HG03520 (cell line): ENCODE results near the gene BTBD1.
"Not testable (repeated sequence)": the region's sequence is repeated elsewhere in the genome, so short reads cannot be mapped to it uniquely, and the experiment has no call there.

Experiments
- ATAC-seq: cut with Tn5 transposase; IDR thresholded peaks from one replicate; pipeline ENCODE4 v1.9.1; 2021; ENCODE audit warnings: mild to moderate bottlenecking, moderate library complexity; ENCODE audit not compliant: unreplicated experiment

BTBD1 gene

DNA sequence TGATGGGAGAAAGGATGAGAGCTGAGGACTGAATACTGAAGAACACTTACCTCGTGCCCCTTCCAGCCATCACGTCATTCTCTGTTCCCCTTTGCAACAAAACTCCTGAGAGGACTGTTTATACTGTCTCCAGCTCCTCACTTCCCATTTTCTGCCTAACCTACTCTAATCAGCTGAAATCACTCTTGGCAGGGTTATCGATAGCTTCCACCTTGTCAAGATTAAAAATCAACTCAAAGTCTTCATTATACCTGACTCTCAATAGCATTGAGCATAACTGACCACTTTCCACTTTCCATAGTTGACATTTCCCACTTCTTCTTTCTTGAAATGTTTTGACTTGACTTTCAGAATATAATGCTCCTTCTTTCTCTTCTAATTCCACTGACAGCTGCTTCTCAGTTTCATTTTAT, 4.3 kb downstream of the BTBD1 start:
- ATAC-seq, result no peak

DNA sequence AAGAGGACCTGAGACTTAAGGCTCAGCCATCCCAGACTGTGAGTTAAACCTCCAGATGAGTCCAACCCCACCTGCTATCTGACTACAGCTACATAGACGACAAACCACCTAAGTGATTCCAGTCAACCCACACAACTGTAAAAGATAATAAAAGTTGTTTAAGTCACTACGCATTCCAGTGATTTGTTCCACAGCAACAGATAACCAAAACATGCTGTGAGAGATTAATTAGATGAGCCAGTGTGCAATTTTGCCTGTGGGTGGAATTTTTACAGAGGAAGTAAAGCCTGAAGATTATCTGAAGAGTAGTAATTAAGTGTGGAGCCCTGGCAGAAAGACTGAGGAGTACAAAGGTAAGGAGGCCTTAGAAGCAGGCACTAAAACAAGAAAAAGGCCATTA, 5.4 kb downstream of the BTBD1 start:
- no peak for ATAC-seq

DNA sequence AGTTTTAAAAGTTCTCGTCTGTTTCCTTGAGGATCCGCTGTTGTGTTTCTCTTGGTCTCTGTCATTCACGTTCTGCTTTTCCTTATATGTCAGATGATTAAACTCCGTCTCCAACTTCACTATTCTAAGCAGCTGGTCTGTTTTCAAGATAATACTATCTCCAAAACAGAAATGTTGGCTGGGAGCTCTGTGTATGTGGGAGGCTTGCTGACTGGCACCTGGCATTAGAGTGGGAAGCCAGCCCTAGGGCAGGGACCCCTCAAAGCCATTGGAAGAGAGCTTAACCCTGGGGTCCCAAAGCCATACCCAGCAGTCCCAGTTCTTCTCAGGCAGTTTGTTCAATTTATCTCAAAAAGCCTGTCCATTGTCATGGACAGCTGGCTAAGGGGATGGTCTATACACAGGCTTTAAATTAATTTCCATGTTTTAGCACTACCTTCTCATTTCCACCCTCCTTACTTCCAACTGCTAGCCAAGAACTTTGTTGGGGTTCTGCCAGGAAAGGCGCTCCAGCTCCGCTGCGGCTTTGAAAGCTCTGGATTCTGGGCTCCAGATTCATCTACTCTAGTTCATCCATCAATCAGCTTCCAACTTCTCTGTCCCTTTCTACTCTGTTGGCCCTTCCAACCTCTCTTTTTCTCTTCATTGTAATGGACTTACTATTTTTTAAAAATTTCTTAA, 9.2 kb downstream of the BTBD1 start:
- no peak for ATAC-seq

DNA sequence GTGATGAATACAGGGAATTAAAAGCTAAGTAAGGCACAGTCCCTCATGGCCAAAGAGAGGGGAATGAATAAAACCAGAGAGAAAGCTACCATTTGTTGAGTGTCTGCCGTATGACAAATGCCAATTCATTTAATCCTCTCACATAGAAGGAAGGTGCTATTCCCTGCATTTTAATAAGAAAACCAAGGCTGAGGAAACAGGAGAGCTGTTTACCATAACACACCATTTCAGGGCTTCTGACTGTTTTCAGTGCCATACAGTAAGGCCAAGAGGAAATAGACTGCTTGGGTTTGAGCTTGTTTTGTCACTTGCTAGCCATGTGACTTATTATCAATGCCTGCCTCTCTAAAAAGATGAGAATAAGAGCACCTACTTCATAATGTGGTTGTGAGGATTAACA, 10.1 kb downstream of the BTBD1 start:
- no peak for ATAC-seq

DNA sequence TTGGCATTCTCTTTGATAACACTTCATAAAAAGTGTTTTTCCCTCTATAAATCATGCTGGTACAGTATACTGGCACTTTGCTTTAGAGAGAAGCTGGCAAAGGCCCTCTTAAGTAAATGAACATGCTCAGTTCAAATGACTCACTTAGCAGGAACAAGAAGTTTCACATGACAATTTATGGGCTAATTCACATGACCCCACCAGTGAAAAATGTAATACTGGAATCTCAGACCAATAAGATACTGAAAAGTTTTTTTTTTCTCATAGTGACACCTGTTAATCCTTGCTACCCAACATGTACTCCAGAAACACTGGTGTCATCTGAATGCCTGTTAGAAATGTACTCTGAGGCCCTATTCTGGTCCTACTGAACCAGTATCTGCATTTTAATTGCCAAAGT, 13.9 kb downstream of the BTBD1 start:
- ATAC-seq, result no peak

DNA sequence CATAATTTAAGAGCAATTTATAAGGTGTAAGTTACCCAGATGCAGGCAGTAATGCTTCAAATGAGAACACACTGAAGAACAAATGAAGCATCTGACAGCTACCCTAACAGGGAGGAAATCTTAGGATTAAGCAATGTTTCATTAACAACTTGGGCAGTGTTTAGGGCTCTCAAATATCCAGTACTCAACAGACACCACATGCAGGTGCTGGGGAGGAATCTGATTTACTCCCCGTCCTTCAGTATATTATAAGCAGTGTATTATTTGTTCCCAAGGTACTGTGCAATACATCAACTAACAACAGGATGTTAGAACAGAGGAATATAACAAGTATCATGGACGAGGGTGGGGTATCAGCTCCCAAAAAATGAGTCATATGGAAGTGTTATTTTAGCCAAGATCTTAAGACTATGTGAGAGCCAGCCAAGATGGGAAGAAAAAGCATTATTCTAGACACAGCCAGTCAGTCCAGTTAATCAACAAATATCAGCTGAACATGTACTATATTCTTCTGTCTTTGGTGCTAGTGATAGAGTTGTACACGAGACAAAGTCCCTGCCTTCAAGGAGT, 20.4 kb downstream of the BTBD1 start:
- ATAC-seq, result no peak

DNA sequence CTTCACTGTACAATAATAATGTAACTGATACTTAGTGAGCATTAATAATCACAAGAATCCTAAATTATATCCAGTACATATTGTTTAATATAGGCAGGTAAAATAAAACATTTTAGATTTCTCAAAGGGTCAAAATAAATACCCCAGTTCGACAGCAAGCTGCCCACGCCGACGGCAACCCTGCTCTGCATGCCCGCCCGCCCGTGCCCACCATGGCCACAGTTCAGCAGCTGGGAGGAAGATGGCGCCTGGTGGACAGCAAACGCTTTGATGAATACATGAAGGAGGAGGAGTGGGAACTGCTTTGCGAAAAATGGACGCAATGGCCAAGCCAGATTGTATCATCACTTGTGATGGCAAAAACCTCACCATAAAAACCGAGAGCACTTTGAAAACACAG, 22.9 kb downstream of the BTBD1 start:
- ATAC-seq, result no peak

DNA sequence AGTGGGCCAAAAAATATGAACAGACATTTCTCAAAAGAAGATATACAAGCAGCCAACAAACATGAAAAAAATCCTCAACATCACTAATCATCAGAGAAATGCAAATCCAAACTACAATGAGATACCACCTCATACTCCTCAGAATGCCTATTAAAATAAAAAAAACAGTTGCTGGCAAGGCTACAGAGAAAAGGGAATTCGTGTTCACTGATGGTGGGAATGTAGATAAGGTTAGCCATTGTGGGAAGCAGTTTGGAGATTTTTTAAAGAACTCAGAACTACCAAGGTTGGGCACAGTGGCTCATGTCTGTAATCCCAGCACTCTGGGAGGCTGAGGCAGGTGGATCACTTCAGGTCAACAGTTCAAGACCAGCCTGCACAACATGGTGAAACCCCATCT, 27.8 kb downstream of the BTBD1 start:
- ATAC-seq, result no peak

DNA sequence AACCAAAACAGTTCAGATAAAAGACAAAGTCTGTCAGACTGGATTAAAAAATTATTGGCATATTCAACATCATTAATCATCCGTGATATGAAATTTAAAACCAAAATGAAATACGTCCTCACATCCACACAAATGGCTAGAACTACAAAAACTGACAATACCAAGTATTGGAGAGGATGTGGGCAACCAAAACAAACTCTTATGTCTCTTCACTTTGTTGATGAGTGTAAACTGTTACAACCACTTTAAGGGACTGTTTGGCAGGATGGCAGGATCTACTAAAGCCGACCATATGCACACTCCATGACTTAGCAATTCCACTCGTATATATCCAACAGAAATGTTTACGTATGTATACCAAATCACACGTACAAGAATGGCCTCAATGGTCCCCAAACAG, 30.8 kb downstream of the BTBD1 start:
- no peak for ATAC-seq

DNA sequence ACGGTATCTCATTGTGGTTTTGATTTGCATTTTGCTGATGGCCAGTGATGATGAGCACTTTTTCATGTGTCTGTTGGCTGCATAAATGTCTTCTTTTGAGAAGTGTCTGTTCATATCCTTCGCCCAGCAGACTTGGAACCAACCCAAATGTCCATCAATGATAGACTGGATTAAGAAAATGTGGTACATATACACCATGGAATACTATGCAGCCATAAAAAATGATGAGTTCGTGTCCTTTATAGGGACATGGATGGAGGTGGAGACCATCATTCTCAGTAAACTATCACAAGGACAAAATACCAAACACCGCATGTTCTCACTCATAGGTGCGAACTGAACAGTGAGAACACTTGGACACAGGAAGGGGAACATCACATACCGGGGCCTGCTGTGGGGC, 35.8 kb downstream of the BTBD1 start:
- not testable (repeated sequence) for ATAC-seq

DNA sequence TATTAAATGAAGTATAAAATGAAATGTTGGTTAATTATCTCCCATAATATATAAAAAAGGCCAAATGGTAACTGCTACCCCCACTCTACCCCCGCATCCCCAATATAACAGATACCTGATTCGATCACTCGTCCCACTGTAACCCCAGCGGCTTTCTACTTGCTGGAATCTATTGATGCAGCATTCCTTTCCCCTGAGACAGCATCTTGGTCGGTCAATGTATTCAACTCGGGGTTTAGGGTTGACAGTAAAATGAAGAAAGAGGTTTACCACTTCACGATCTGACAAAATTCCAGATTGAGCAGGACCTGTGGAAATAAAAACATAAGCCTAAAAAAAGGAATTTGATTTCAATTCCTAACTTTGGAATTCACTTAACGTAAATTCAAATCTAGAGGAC, 37.0 kb downstream of the BTBD1 start:
- ATAC-seq, result no peak

DNA sequence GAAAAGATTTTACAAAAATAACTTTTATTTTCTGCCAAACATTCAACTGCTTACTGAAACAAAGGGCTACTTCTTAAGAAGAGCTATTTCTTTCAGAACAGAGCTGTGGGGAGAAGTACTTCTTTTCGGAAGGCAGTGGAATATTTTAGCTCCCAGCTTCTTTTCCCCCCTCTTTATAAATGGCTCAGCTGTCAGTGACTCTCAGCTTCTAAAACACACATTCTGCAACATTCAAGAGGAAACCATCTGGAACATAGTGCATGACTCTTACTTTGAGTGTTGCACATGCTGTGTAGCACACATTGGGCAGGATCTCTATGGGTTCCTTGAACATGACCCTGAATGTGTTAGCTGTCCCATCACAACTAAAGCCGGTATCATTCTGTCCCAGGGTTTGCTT, 48.6 kb downstream of the BTBD1 start:
- no peak for ATAC-seq

DNA sequence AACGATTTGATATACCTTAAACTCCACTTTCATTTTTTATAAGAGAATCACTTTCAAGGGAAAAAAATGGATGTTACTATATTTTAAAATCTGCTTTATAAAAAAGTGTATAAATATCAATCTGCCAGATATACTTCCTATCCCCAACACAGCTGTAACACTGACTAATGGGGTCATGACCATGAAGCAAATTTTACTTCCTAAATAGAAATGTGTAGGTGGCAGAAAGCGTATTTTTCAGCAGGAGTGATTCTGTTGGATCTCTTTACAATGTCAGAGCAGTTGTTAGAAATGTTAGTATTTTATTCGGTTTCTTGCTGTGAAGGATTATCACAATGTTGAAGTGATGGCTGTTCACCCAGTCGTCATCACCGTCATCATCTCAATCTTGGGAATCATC, 50.1 kb downstream of the BTBD1 start:
- ATAC-seq, result no peak

DNA sequence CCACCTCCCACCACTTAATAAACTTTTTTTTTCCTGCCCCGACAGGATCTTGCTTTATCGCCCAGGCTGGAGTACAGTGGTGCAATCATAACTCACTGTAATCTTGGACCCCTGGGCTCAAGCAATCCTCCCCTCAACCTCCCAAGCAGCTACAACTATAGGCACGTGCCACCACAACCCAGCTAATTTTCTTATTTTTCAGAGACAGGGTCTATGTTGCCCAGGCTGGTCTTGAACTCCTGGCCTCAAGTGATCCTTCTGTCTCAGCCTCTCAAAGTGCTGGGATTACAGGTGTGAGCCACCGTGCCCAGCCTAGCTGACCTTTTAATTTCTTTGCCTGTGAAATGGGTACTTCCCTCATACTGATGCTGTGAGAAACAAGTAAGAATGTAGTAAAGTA, 51.7 kb downstream of the BTBD1 start:
- no peak for ATAC-seq

DNA sequence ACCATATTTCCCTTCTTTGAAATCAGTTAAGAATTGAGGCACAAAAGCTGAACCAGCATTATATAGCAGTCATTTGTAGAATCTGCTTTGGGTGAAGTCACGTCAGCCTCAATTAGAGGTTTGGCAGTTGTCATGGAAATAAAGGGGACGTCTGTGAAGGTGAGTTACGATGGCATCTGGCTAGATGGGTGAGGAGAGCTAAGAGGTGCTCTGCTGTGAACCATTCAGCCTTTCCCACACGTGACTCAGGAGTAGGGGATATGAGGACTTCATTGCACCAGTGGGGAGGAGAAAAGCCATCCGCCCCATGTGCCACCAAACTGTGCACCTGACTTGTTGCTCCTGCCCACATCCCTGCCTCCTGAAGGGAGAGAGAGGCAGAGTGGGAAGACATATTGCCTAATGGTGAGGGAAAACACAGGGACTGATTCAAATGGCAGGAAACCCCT, 52.8 kb downstream of the BTBD1 start:
- no peak for ATAC-seq

DNA sequence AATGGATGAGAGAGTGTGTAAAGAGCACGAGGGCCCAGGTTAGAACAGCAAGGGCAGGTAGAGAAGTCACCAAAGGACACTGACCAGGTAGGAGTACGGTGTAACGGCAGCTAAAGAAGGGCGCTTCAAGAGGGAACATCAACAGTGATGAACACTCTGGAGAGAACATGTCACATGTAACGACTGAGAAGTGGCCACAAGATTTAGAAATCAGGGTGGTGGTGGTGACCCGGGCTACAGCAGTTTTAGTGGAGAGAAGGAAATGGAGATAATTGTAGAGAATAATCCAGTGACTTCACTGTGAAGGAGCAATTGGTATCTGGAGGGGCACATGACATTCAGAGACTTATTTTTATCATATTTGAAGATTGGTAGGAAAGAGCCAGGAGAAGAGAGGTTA, 54.4 kb downstream of the BTBD1 start:
- no peak for ATAC-seq

DNA sequence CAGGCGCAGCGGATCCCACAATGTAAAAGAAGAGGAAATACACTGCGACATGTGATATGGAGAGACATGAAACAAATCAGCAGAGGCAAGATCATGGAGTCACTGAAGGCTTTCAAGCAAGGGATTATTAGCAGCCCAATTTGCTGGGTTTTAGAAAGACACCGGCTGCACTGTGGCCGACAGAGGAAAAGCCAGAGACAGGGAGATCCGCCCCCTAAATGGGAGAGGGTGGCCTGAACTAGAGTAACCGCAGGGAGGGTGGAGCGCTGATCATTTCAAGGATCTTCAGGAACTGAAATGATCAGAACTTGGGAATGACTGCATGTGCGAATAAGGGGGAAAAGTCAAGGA, 55.0 kb downstream of the BTBD1 start:
- no peak for ATAC-seq

DNA sequence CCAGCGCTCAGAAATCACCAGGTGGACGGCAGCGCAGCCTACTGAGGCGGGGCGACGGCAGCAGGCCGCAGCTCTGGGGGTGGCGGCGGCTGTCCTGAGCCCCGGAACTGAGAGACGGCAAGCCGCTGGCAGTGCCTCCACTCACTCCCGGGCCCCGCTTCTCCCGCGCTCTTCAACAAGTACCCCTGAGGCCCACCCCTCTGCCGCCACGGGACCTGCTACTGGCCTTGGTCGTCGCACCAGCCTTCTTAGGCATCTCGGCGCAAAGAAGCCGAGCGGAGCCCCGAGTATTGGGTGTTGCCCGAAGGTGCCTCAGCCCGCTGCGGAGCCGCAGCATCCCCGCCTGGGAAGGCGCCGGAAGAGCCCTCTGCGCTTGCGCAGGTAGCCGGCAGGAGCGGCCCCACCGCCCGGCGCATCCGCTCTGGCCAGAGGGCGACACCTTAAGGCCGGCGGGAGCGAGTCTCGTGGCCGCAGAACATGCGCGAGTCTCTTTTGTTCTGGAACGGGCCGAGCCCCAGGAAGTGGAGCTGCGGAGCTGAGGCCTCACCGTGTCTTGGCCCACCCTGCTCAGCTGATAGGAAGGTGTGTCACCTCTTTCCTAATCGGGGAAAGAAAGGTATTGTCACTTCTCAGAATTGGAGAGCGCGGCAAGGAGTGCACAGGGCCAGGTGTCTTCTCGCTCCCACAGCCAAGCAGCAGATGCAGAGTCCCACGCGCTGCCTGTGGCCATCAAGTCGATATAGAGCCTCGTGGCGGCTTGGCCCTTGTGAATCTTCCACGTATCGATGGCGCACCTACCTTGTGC, 55.6 kb downstream of the BTBD1 start, which contains the start of gene C15orf40:
C15orf40 (minus strand) TSS at position 369 of the 805 bp plus-strand sequence; CDS start at position 337, 32 bp downstream.
- ATAC-seq, result peak; percentile 84

DNA sequence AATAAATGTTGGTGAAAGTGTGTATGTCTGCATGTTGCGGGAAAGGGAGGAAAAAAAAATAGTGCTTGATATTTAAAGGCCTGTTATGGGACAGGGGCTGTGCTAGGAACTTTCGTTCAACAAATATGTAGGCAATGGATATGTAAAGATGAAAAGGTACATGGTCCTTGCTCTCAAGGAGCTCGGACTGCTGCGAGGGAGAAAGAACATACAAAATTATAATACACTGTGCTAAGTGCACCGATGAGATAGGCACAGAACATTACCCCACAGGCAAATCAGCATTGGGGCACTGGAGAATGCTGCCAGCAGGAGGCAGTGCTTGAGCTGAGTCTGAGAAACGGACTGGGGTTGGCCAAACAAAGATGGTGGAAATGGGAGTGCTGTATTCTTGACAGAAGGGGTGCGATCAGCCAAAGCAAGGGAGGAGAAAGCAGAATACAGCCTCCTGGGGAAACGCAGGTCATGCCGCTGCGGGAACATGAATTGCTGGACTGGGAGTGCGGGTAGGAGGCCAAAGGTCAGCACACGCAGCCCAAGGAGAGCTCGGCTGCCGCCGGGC, 56.3 kb downstream of the BTBD1 start:
- ATAC-seq, result peak; percentile 46

DNA sequence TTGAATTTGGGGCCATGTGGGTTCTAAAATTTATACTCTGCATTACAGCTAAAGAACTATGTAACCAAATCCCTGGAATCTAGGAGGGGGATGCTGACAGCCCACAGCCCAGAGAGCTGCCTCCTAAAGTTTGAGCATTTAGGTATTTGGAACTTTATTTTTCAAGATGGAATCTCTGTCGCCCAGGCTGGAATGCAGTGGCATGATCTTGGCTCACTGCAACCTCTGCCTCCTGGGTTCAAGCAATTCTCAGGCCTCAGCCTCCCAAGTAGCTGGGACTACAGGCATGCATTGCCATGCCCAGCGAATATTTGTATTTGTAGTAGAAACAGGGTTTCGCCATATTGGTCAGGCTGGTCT, 66.4 kb downstream of the BTBD1 start:
- ATAC-seq, result not testable (repeated sequence)

DNA sequence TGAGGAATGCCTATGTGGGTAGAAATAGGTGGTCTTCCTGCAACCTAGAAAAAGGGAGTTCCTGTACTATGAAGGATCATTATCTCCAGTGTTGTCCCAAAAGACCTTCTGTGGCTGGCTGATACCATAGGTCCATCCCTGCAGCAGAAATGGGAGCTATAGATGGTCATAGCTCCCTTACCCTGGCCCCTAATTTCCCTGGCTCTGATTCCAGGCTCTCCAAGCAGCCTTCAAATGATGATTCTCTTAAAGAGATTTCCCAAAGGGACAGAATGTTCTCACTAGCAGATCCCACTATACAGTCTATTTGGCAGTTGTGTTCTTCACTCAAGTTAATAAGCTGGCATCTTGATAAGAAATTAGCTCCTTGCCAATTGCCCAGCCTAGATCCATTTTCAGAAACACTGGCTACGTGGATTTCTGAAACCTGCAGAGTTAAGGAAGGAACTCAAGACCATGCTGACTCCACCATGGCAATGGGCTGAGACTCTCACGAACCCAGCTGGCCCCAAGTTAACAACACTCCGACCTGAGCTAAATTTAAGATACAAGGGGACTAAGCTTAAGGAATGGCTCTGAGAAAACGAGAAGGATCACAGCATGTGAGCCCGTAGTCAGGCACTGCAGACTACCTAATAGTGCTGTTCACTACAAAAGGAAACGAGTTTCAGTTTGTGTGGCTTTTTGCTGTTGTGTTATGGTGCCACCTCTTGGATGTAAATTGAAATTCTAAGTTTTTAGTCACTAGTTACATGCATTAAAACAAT, 67.0 kb downstream of the BTBD1 start:
- peak; percentile 77 for ATAC-seq
